HCT116 (cell line): ENCODE data around the gene DPYD. TPM values are rescaled to one million over a fixed set of nuclear protein-coding genes. Genes with fewer than 3 reads are reported as not detected.

Experiments
- ATAC-seq: fragments of 200-7000 bp; cut with Tn5 transposase; 2 replicates; pipeline ENCODE4 v1.9.1; 2020; ENCODE audit warnings: mild to moderate bottlenecking, moderate library complexity
- BruUV-seq: library from RNA; stranded (reverse); fragments of 400-500 nt; replicated peaks from 2 replicates; lab custom pipeline; 2021; lab: Mats Ljungman, UMichigan
- CTCF ChIA-PET: fragments of 300-600 bp; sonication (Branson Sonifier 250); formaldehyde crosslinking; loops from one replicate; lab custom pipeline; 2021; ENCODE audit warnings: antibody characterized with exemption; lab: Charles Lee
- POLR2A ChIA-PET: fragments of 300-600, 350-600 bp; sonication (Branson Sonifier 250); formaldehyde crosslinking; loops from one replicate; lab custom pipeline; 2021; ENCODE audit warnings: antibody characterized with exemption; lab: Charles Lee
- RAD21 ChIA-PET, 2 experiments: fragments of 300-600 bp; sonication (Branson Sonifier 250); formaldehyde crosslinking; loops; one replicate each; lab custom pipeline; 2023; ENCODE audit warnings: low total read pairs in 2 of 2; ENCODE audit not compliant: uncharacterized antibody in 2 of 2, unreplicated experiment in 2 of 2, low non-redundant PET in 1 of 2; lab: Charles Lee
- DNase-seq: peaks from one replicate; pipeline ENCODE4 v3.0.0-alpha.2; 2010; ENCODE audit warnings: low read depth, low spot score
- H2AFZ ChIP-seq: fragments of 200-600 bp; shearing (Covaris generic), sonication (generic); 2 replicates; pipeline ENCODE4 v1.6.1; 2017; ENCODE audit warnings: low read depth, mixed run types, mixed read lengths, antibody characterized with exemption, low read length; ENCODE audit not compliant: poor library complexity, severe bottlenecking
- H3K27ac ChIP-seq: 2 replicates; pipeline ENCODE4 v1.5.1; 2012; ENCODE audit warnings: low read depth, low read length
- H3K27me3 ChIP-seq: fragments of 200-600 bp; sonication (generic); 2 replicates; pipeline ENCODE4 v1.6.1; 2016; ENCODE audit warnings: mixed run types, low read length, mixed read lengths; ENCODE audit not compliant: insufficient read depth
- H3K36me3 ChIP-seq, 2 experiments: fragments of 200-500 bp in 1 of 2; fragments of 200-600 bp in 1 of 2; sonication (Bioruptor generic) in 1 of 2; sonication (generic) in 1 of 2; 2 replicates each; pipeline versions ENCODE4 v1.5.1 to v1.6.1; 2014 to 2016; ENCODE audit warnings: low read length in 2 of 2, inconsistent platforms in 1 of 2, mixed read lengths in 1 of 2, mixed run types in 1 of 2; ENCODE audit not compliant: insufficient read depth in 2 of 2, control insufficient read depth in 1 of 2
- H3K4me1 ChIP-seq, 2 experiments: fragments of 200-600 bp in 1 of 2; sonication (generic) in 1 of 2; 2 replicates each; pipeline versions ENCODE4 v1.5.1 to v1.6.1; 2012 to 2017; ENCODE audit warnings: low read length in 2 of 2, inconsistent platforms in 1 of 2, mild to moderate bottlenecking in 1 of 2, mixed read lengths in 1 of 2, mixed run types in 1 of 2, moderate library complexity in 1 of 2; ENCODE audit not compliant: insufficient read depth in 2 of 2, control insufficient read depth in 1 of 2
- H3K4me2 ChIP-seq: fragments of 200-600 bp; sonication (generic); 2 replicates; pipeline ENCODE4 v1.6.1; 2017; ENCODE audit warnings: mixed run types, low read length, mixed read lengths
- H3K4me3 ChIP-seq, 2 experiments: fragments of 200-600 bp in 1 of 2; sonication (generic) in 1 of 2; replicated peaks in 1 of 2; 2 replicates each; pipeline ENCODE4 v1.5.1; 2011 to 2016; ENCODE audit warnings: low read length in 2 of 2, control low read depth in 1 of 2, low read depth in 1 of 2, mild to moderate bottlenecking in 1 of 2, mixed read lengths in 1 of 2, mixed run types in 1 of 2
- H3K79me2 ChIP-seq: fragments of 200-600 bp; sonication (generic); 2 replicates; pipeline ENCODE4 v1.6.1; 2017; ENCODE audit warnings: mild to moderate bottlenecking, mixed run types, low read length, moderate library complexity, mixed read lengths; ENCODE audit not compliant: insufficient read depth
- H3K9ac ChIP-seq: fragments of 200-600 bp; sonication (generic); 2 replicates; pipeline ENCODE4 v1.6.1; 2016; ENCODE audit warnings: low read length, mixed read lengths
- H3K9me2 ChIP-seq: fragments of 200-600 bp; sonication (generic), shearing (Covaris generic); 2 replicates; pipeline ENCODE4 v1.6.1; 2017; ENCODE audit warnings: mixed run types, mild to moderate bottlenecking, moderate library complexity; ENCODE audit not compliant: insufficient read depth
- H3K9me3 ChIP-seq, 2 experiments: fragments of 200-500 bp in 1 of 2; fragments of 200-600 bp in 1 of 2; sonication (Bioruptor generic) in 1 of 2; sonication (generic) in 1 of 2; 2 replicates each; pipeline ENCODE4 v1.6.1; 2014 to 2017; ENCODE audit warnings: low read length in 2 of 2, mixed read lengths in 2 of 2, inconsistent platforms in 1 of 2, low read depth in 1 of 2, mild to moderate bottlenecking in 1 of 2, mixed run types in 1 of 2, moderate library complexity in 1 of 2; ENCODE audit not compliant: control insufficient read depth in 1 of 2, insufficient read depth in 1 of 2
- H4K20me1 ChIP-seq: fragments of 200-600 bp; sonication (generic), shearing (Covaris generic); 2 replicates; pipeline ENCODE4 v1.6.1; 2017; ENCODE audit warnings: mixed run types, mild to moderate bottlenecking, moderate library complexity; ENCODE audit not compliant: insufficient read depth
- ATF3 ChIP-seq: IDR thresholded peaks from 2 replicates; pipeline ENCODE4 v1.6.1; 2012
- CEBPB ChIP-seq: IDR thresholded peaks from 2 replicates; pipeline ENCODE4 v1.6.1; 2012; ENCODE audit warnings: low read depth
- EGR1 ChIP-seq: IDR thresholded peaks from 2 replicates; pipeline ENCODE4 v1.6.1; 2012; ENCODE audit warnings: low read depth
- JUND ChIP-seq: IDR thresholded peaks from 2 replicates; pipeline ENCODE4 v1.6.1; 2012
- MAX ChIP-seq: IDR thresholded peaks from 2 replicates; pipeline ENCODE4 v1.6.1; 2012
- POLR2A ChIP-seq: IDR thresholded peaks from 2 replicates; pipeline ENCODE4 v1.7.0; 2011; ENCODE audit warnings: borderline replicate concordance; ENCODE audit not compliant: insufficient read depth, insufficient read length; ENCODE audit errors: extremely low read depth
- POLR2AphosphoS5 ChIP-seq: IDR thresholded peaks from 2 replicates; pipeline ENCODE4 v1.6.1; 2011; ENCODE audit warnings: mild to moderate bottlenecking, low read depth, low read length, moderate library complexity
- RAD21 ChIP-seq: IDR thresholded peaks from 2 replicates; pipeline ENCODE4 v1.6.1; 2012; ENCODE audit warnings: low read depth, mild to moderate bottlenecking
- SIN3A ChIP-seq: IDR thresholded peaks from 2 replicates; pipeline ENCODE4 v1.6.1; 2012; ENCODE audit warnings: low read depth
- SP1 ChIP-seq: IDR thresholded peaks from 2 replicates; pipeline ENCODE4 v1.6.1; 2012; ENCODE audit warnings: low read depth
- SRF ChIP-seq: IDR thresholded peaks from 2 replicates; pipeline ENCODE4 v1.6.1; 2012; ENCODE audit warnings: low read depth
- TCF7L2 ChIP-seq: IDR thresholded peaks from 2 replicates; pipeline ENCODE4 v1.7.0; 2011; ENCODE audit warnings: borderline replicate concordance, inconsistent platforms; ENCODE audit not compliant: insufficient read depth, insufficient read length; ENCODE audit errors: extremely low read depth
- YY1 ChIP-seq: IDR thresholded peaks from 2 replicates; pipeline ENCODE4 v1.6.1; 2011; ENCODE audit warnings: low read length, low read depth, moderate library complexity, mild to moderate bottlenecking; ENCODE audit not compliant: insufficient replicate concordance; ENCODE audit errors: extremely low read depth
- ZBTB33 ChIP-seq: IDR thresholded peaks from 2 replicates; pipeline ENCODE4 v1.6.1; 2011; ENCODE audit warnings: mild to moderate bottlenecking, low read length, moderate library complexity; ENCODE audit not compliant: insufficient replicate concordance; ENCODE audit errors: extremely low read depth
- ZFX ChIP-seq: fragments of 450-650 bp; IDR thresholded peaks from 2 replicates; pipeline ENCODE4 v1.6.1; 2017
- intact Hi-C: fragments of 100-400 bp; cut with micrococcal nuclease; formaldehyde crosslinking; loops from 2 replicates; pipeline ENCODE4 v1.10.0; 2022
- total RNA-seq: library from RNA; stranded (reverse); gene quantifications from one replicate; pipeline ENCODE4 v1.2.1, GENCODE V29; 2021; ENCODE audit not compliant: unreplicated experiment
- TF ChIP-seq, protein P1 (sequence below): IDR thresholded peaks from 2 replicates; pipeline ENCODE4 v1.6.1; 2012; ENCODE audit warnings: low read depth
- TF ChIP-seq, protein P2 (sequence below), 3 experiments: fragments of 200-600 bp in 1 of 3; sonication (generic) in 1 of 3; IDR thresholded peaks in 2 of 3; conservative IDR thresholded peaks in 1 of 3; 2 replicates each; pipeline ENCODE4 v1.5.1; 2012 to 2017; ENCODE audit warnings: low read depth in 2 of 3, low read length in 2 of 3, antibody characterized with exemption in 1 of 3, borderline replicate concordance in 1 of 3, control low read depth in 1 of 3, mild to moderate bottlenecking in 1 of 3, mixed read lengths in 1 of 3, mixed run types in 1 of 3, moderate library complexity in 1 of 3; ENCODE audit not compliant: insufficient read depth in 1 of 3

Gene DPYD
- total RNA-seq, 1 experiment from 2014 or later = 1.7 TPM

- no peak for ATAC-seq
- BruUV-seq = no TSS peak
- CTCF ChIA-PET = no interaction called here
- H3K4me1 ChIP-seq = no peaks in the 10 kb centered on the region
- no peak overlapping the region for H3K9ac ChIP-seq
- H3K79me2 ChIP-seq = no peaks in the 10 kb centered on the region
- RAD21 ChIA-PET = no interaction called here
- H3K4me3 ChIP-seq = no peak overlapping the region
- H3K36me3 ChIP-seq = no peaks in the 10 kb centered on the region
- no peak for TF ChIP-seq RAD21
- TF ChIP-seq ZFX = no peak
- TF ChIP-seq JUND = no peak
- no peak for TF ChIP-seq SIN3A
- no peak for TF ChIP-seq ZBTB33
- TF ChIP-seq POLR2A = no peak
- TF ChIP-seq ATF3 = no peak
- TF ChIP-seq, protein P1, sequence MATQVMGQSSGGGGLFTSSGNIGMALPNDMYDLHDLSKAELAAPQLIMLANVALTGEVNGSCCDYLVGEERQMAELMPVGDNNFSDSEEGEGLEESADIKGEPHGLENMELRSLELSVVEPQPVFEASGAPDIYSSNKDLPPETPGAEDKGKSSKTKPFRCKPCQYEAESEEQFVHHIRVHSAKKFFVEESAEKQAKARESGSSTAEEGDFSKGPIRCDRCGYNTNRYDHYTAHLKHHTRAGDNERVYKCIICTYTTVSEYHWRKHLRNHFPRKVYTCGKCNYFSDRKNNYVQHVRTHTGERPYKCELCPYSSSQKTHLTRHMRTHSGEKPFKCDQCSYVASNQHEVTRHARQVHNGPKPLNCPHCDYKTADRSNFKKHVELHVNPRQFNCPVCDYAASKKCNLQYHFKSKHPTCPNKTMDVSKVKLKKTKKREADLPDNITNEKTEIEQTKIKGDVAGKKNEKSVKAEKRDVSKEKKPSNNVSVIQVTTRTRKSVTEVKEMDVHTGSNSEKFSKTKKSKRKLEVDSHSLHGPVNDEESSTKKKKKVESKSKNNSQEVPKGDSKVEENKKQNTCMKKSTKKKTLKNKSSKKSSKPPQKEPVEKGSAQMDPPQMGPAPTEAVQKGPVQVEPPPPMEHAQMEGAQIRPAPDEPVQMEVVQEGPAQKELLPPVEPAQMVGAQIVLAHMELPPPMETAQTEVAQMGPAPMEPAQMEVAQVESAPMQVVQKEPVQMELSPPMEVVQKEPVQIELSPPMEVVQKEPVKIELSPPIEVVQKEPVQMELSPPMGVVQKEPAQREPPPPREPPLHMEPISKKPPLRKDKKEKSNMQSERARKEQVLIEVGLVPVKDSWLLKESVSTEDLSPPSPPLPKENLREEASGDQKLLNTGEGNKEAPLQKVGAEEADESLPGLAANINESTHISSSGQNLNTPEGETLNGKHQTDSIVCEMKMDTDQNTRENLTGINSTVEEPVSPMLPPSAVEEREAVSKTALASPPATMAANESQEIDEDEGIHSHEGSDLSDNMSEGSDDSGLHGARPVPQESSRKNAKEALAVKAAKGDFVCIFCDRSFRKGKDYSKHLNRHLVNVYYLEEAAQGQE = no peak
- TF ChIP-seq, protein P2, sequence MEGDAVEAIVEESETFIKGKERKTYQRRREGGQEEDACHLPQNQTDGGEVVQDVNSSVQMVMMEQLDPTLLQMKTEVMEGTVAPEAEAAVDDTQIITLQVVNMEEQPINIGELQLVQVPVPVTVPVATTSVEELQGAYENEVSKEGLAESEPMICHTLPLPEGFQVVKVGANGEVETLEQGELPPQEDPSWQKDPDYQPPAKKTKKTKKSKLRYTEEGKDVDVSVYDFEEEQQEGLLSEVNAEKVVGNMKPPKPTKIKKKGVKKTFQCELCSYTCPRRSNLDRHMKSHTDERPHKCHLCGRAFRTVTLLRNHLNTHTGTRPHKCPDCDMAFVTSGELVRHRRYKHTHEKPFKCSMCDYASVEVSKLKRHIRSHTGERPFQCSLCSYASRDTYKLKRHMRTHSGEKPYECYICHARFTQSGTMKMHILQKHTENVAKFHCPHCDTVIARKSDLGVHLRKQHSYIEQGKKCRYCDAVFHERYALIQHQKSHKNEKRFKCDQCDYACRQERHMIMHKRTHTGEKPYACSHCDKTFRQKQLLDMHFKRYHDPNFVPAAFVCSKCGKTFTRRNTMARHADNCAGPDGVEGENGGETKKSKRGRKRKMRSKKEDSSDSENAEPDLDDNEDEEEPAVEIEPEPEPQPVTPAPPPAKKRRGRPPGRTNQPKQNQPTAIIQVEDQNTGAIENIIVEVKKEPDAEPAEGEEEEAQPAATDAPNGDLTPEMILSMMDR (IDR thresholded peaks at IDR 0.05 in 2 of 3, conservative IDR thresholded peaks at IDR 0.05 in 1 of 3; ENCODE audit: borderline replicate concordance in 1 of 3, insufficient read depth in 1 of 3, low read depth in 2 of 3, low read length in 2 of 3) = no peak
- TF ChIP-seq SRF = no peak
- no peak for TF ChIP-seq YY1
- no peak for TF ChIP-seq MAX
- no peak for TF ChIP-seq SP1
- TF ChIP-seq EGR1 = no peak
- TF ChIP-seq POLR2AphosphoS5 = no peak
- no peak for TF ChIP-seq CEBPB
- TF ChIP-seq TCF7L2 = no peak
- TF ChIP-seq, all 23 proteins: peak for 0
- H4K20me1 ChIP-seq = no peaks in the 10 kb centered on the region
- H3K9me2 ChIP-seq = no peaks in the 10 kb centered on the region
- POLR2A ChIA-PET = no interaction called here
- H3K27me3 ChIP-seq = no peaks in the 10 kb centered on the region
- no peak overlapping the region for H2AFZ ChIP-seq
- no peaks in the 10 kb centered on the region for H3K9me3 ChIP-seq
- no peak overlapping the region for H3K27ac ChIP-seq
- intact Hi-C loops = no loop called here
- no peak for DNase-seq
- no peak overlapping the region for H3K4me2 ChIP-seq
Observed at GRCh38 chr1:97352936-97353382, 567.9 kb downstream of the DPYD start.
